Ishikawa (cell line): ENCODE results near the gene KCNJ1.

ENCODE experiments used
- CEBPB ChIP-seq: IDR thresholded peaks from 2 replicates; pipeline ENCODE4 v1.6.1; 2012
- CREB1 ChIP-seq: IDR thresholded peaks from 2 replicates; pipeline ENCODE4 v1.6.1; 2012; ENCODE audit warnings: low read depth
- EP300 ChIP-seq: IDR thresholded peaks from 2 replicates; pipeline ENCODE4 v1.6.1; 2012; ENCODE audit warnings: borderline replicate concordance
- FOXM1 ChIP-seq: IDR thresholded peaks from 2 replicates; pipeline ENCODE4 v1.6.1; 2012; ENCODE audit warnings: low read depth, borderline replicate concordance
- TAF1 ChIP-seq: IDR thresholded peaks from 2 replicates; pipeline ENCODE4 v1.6.1; 2012; ENCODE audit warnings: low read depth, mild to moderate bottlenecking
- YY1 ChIP-seq: IDR thresholded peaks from 2 replicates; pipeline ENCODE4 v1.6.1; 2012; ENCODE audit warnings: low read depth

DNA sequence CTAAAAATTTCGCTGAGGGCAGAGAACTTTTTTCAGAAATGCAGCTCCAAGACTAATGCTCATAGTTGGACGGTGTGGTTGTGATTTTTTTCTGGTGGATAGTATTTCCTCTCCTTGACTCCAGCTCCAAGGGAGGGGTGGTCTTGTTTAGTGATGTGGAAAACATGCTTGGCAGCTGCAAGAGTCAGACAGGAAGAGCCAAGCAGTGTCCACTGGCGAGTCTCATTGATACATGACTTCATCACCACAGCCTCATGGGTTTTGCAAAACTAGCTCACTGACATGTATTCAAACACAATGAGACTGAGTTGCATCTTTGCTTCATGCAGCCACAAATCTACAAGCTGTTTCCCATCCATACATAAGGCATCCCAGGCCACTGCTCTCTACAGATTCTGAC is 7.3 kb upstream of the KCNJ1 start:
- TF ChIP-seq TAF1 = no peak
- TF ChIP-seq CREB1 = no peak
- no peak for TF ChIP-seq CEBPB
- TF ChIP-seq FOXM1 = no peak
- TF ChIP-seq EP300 = no peak
- TF ChIP-seq YY1 = no peak
